ENCODE measurements around the gene PHF23.

PHF23 gene

DNA sequence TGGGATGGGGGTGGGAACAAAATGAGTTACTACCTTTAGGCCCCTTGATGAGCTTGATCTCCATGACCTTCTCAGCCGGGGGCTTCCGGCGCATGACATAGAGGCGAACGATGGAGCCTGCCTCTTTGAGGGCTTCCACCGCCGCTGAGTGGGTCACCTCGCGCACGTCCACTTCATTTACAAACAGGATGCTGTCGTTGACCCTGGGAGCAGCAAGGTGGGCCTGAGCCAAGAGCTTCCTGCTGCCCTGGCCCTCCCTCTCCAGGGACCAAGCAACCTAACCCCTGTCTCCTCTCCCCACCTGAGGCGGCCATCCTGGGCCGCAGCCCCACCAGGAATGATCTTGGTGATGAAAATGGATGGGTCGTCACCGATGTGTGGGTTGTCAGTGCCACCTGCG is 35.9 kb downstream of the PHF23 start:
- no peak for DNase-seq (ENCODE audit: low read depth in 2 of 2)

DNA sequence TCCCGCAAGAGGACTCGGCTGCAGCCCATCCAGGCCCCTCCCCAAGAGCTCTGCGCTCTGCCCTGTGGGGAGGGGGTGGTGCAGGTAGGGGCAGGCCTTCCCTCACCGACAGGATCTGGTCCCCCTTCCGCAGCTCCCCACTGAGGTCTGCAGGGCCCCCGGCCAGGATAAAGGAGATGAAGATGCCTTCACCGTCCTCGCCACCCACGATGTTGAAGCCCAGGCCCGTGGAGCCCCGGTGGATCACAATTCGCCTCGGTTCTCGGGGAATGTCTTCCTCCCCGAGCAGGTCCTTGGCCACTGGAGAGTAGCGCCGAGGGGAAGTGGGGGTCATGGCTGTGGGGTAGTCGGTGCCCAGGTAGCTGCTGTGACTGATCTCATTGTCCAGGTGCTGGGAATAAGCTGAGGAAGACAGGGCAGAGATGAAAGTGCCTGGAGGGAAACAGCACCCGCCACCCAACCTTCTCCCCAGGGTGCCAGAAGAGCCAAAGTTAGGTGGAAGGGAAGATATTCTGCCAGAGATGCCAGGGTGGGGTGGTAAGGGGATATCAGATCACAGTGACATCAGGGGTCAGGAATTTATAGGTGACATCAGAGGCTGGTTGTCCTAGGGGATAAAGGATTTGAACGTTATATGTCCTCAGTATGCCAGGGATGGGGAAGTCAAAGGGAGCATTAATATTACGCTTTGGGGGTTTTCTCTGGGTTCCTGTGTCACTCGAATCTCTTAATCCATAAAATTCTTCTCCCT is 42.4 kb downstream of the PHF23 start:
- no peak for DNase-seq (ENCODE audit: low read depth in 2 of 2)

GRCh38 chr17:7195971-7196370 is 43.3 kb downstream of the PHF23 start:
- DNase-seq (ENCODE audit: low read depth in 2 of 2), result no peak

DNA sequence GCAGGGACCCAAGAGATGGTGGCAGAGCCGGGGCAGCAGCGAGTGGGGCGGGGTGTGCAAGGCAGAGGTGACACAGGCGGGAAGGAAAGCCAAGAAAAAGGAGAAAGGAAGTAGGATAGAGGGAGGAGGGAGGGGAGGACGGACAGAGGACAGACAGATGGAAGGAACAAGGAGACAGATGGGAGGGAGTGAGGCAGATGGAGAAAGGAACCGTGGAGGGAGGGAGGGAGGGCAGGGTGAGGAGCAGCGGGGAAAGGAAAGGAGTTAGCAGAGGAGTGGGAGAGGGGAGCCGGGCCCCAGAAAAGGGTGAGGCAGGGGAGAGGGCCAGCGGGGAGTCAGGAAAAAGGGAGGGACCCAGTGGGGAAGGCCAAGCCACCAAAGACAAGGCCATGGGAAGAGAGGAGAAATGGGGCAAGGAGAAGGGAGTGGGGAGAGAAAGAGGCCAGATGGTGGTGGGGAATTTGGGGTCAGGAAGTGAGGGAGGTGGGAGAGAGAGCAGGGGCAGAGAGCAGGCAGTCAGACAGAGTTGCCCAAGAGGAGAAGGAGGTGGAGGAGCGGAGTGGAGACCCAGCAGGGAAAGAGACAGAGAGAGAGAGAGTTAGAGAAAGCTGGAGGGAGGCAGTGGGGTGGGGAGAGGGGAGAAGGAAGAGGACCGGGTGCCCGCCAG is 46.9 kb downstream of the PHF23 start:
- no peak for DNase-seq (ENCODE audit: low read depth in 2 of 2)

DNA sequence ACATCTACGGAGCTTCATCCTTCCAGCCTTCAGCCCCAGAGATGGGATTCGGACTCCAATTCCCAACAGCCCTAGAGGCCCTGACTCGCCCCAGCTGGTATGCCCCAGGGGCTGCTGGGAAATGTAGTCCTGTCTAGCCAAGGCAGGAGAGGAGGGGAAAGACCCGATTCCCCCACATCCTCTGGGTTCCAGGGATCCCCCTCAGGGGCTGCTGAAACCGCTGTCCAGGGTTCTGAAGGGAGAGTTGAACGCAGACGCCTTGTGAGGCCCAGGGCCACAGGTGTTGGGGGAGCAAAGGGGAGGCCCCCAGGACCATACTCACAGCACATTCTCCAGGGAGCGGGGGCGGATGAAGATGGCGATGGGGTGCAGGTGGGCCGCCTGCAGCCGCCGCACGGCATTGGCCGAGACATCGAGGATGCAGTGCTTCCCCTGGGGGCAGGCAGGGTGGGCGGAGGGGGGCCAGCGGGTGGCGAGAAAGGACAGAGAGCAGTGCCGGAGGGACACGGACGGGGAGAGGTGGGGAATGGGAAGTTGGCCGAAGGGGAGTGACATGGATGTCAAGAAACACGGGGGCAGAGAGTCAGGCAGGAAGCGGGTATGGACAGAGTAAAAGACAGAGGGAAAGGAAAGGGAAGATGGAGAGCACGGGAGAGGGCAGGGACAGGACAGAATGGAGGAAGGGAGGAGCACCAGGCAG is 47.5 kb downstream of the PHF23 start:
- no peak for DNase-seq (ENCODE audit: low read depth in 2 of 2)

- DNase-seq (ENCODE audit: low read depth in 2 of 2), result no peak
Observed at GRCh38 chr17:7191069-7191468, 48.2 kb downstream of the PHF23 start.

DNA sequence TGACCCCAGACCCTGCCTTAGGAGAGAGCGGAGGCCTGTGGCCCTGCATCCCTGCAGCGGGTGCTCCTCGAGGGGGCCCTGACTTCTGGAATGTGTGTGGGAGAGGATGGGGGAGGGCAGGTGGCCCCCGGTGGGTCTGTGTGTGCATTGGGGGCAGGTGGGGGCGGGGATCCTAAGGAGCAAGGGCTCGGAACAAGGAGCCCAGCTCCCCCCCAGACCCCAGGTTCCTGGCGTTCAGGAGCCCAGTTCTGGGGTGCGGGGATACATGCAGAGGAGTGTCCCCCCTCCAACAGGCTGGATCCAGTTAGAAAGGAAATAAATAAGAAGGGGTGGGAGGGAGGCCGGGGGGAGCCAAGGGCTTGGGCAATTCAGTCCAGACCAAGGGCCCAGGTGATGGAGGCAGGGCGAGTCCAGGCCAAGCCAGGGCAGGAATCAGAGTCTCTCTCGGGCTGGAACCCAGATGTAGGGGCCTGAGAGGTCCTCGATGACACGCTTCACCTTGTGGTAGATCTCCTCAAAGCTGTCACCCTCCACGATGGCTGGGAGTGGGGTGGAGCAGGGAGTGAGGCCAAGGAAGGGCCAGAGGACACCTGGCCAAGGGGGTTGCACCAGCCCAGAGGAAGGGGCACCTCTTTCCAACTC is 48.9 kb downstream of the PHF23 start:
- no peak for DNase-seq (ENCODE audit: low read depth in 2 of 2)

- DNase-seq (ENCODE audit: low read depth in 2 of 2), result no peak
Observed at GRCh38 chr17:7186241-7186640, 53.0 kb downstream of the PHF23 start.
